CD4-positive, alpha-beta T cell (primary cell): ENCODE results near the gene RNF220. TPM values are rescaled to one million over a fixed set of nuclear protein-coding genes. Genes with fewer than 3 reads are reported as not detected.

ENCODE experiments used
- ATAC-seq: fragments of 200-7000 bp; cut with Tn5 transposase; one replicate; pipeline ENCODE4 v1.10.0; 2022; ENCODE audit warnings: mild to moderate bottlenecking; ENCODE audit not compliant: poor library complexity
- CTCF ChIA-PET: fragments of 350-600 bp; sonication (Branson Sonifier 250); formaldehyde crosslinking; loops from one replicate; lab custom pipeline; 2021; ENCODE audit warnings: antibody characterized with exemption, inconsistent platforms; lab: Charles Lee
- POLR2A ChIA-PET: fragments of 350-600 bp; sonication (Branson Sonifier 250); formaldehyde crosslinking; loops from one replicate; lab custom pipeline; 2021; ENCODE audit warnings: antibody characterized with exemption, inconsistent platforms; lab: Charles Lee
- DNase-seq, 14 experiments: peaks; one replicate each; pipeline ENCODE4 v3.0.0-alpha.2; 2013 to 2020; ENCODE audit warnings: mixed read lengths in 2 of 14
- H3K27ac ChIP-seq, 2 donors: one replicate each; pipeline versions ENCODE4 v1.5.1 to v1.7.0; 2013; ENCODE audit warnings: low read length in 2 of 2, low read depth in 1 of 2, mild to moderate bottlenecking in 1 of 2
- H3K27me3 ChIP-seq, 2 experiments: 1 replicate in 1 of 2; 2 replicates in 1 of 2; pipeline versions ENCODE4 v1.6.1 to v1.7.0; 2013; ENCODE audit warnings: low read length in 2 of 2, control low read depth in 1 of 2, mild to moderate bottlenecking in 1 of 2, moderate library complexity in 1 of 2; ENCODE audit not compliant: insufficient read depth in 2 of 2, control insufficient read depth in 1 of 2
- H3K36me3 ChIP-seq: one replicate; pipeline ENCODE4 v1.6.1; 2013; ENCODE audit warnings: low read length, control low read depth; ENCODE audit not compliant: insufficient read depth
- H3K4me1 ChIP-seq: one replicate; pipeline ENCODE4 v1.6.1; 2013; ENCODE audit warnings: low read length, control low read depth; ENCODE audit not compliant: insufficient read depth
- H3K4me3 ChIP-seq: one replicate; pipeline ENCODE4 v1.5.1; 2013; ENCODE audit warnings: mild to moderate bottlenecking, low read length, moderate library complexity
- H3K9me3 ChIP-seq, 2 experiments: 1 replicate in 1 of 2; 2 replicates in 1 of 2; pipeline versions ENCODE4 v1.6.1 to v1.7.0; 2013; ENCODE audit warnings: low read length in 2 of 2, mild to moderate bottlenecking in 2 of 2, control low read depth in 1 of 2, moderate library complexity in 1 of 2; ENCODE audit not compliant: control insufficient read depth in 1 of 2, insufficient read depth in 1 of 2
- H3K27ac Mint-ChIP-seq: one replicate; pipeline ENCODE4 v1.8.0; 2020; ENCODE audit warnings: mixed read lengths
- H3K27me3 Mint-ChIP-seq: one replicate; pipeline ENCODE4 v1.8.0; 2021; ENCODE audit warnings: mixed read lengths
- H3K36me3 Mint-ChIP-seq: one replicate; pipeline ENCODE4 v1.8.0; 2021; ENCODE audit warnings: low read depth, mixed read lengths
- H3K4me1 Mint-ChIP-seq: one replicate; pipeline ENCODE4 v1.8.0; 2021; ENCODE audit warnings: low read depth, mixed read lengths
- H3K4me3 Mint-ChIP-seq: one replicate; pipeline ENCODE4 v1.8.0; 2020; ENCODE audit warnings: mild to moderate bottlenecking, mixed read lengths
- H3K9me3 Mint-ChIP-seq: one replicate; pipeline ENCODE4 v1.8.0; 2020; ENCODE audit warnings: mixed read lengths
- CTCF ChIP-seq: fragments of 200-600 bp; IDR thresholded peaks from one replicate; pipeline ENCODE4 v1.8.0; 2022; ENCODE audit warnings: antibody characterized with exemption, mild to moderate bottlenecking
- intact Hi-C, 2 experiments: fragments of 100-400 bp; cut with DNase I in 1 of 2; cut with micrococcal nuclease in 1 of 2; formaldehyde crosslinking; loops; one replicate each; pipeline versions ENCODE4 v1.15.1 to v1.9.0; 2023 to 2025; cut with DNase I, micrococcal nuclease
- total RNA-seq, 174 experiments: library from RNA in 2 of 174; stranded (reverse) in 2 of 174; gene quantifications; one replicate each; pipeline ENCODE4 v1.2.3 and lab custom pipeline; 2021 to 2026

Gene RNF220
- total RNA-seq, 2 experiments from 2014 or later: 76.0 to 77.9 TPM

- Mint-ChIP-seq H3K4me3 (no peak overlapping the region), H3K36me3 (peaks cover 97% of the 10 kb centered on the region), H3K4me1 (no peaks in the 10 kb centered on the region), H3K27ac (no peak overlapping the region), H3K27me3 (no peaks in the 10 kb centered on the region), H3K9me3 (no peaks in the 10 kb centered on the region)
- Histone ChIP-seq H3K27me3 (no peaks in the 10 kb centered on the region), H3K4me1 (no peaks in the 10 kb centered on the region), H3K9me3 (no peaks in the 10 kb centered on the region), H3K27ac (no peak overlapping the region), H3K36me3 (peaks cover 99% of the 10 kb centered on the region), H3K4me3 (no peak overlapping the region)
- no peak for TF ChIP-seq CTCF
- intact Hi-C loops: no loop called here
- POLR2A ChIA-PET: interaction anchor here (2.8 kb wide), 1 partner anchor 14 kb away, joined by 13 read pairs; no protein-coding TSS in a partner anchor
- no peak for ATAC-seq
- CTCF ChIA-PET: interaction anchor here (0.6 kb wide), 1 partner anchor 49 kb away, joined by 4 read pairs; no protein-coding TSS in a partner anchor
- no peak for DNase-seq
These were observed 241.4 kb downstream of the RNF220 start for GRCh38 chr1:44646261-44647110.

- ChIA-PET POLR2A (interaction anchor here (2.8 kb wide), 1 partner anchor 16 kb away, joined by 13 read pairs; no protein-coding TSS in a partner anchor), CTCF (no interaction called here)
- H3K27ac ChIP-seq: no peak overlapping the region
- intact Hi-C loops: no loop called here
- ATAC-seq (no peak), DNase-seq (no peak)
- Mint-ChIP-seq H3K27me3 (no peaks in the 10 kb centered on the region), H3K4me3 (no peak overlapping the region), H3K27ac (peak overlapping the region; percentile 20), H3K36me3 (peaks cover 91% of the 10 kb centered on the region), H3K9me3 (no peaks in the 10 kb centered on the region), H3K4me1 (no peaks in the 10 kb centered on the region)
- no peaks in the 10 kb centered on the region for H3K4me1 ChIP-seq
- no peaks in the 10 kb centered on the region for H3K27me3 ChIP-seq
- H3K36me3 ChIP-seq: peaks cover 88% of the 10 kb centered on the region
- TF ChIP-seq CTCF: no peak
- no peak overlapping the region for H3K4me3 ChIP-seq
- H3K9me3 ChIP-seq: no peaks in the 10 kb centered on the region
These were observed 242.8 kb downstream of the RNF220 start for GRCh38 chr1:44647896-44648295.

- Histone ChIP-seq H3K27ac (no peak overlapping the region), H3K4me3 (no peak overlapping the region), H3K4me1 (no peaks in the 10 kb centered on the region), H3K9me3 (no peaks in the 10 kb centered on the region), H3K27me3 (no peaks in the 10 kb centered on the region), H3K36me3 (peaks cover 81% of the 10 kb centered on the region)
- TF ChIP-seq CTCF: no peak
- H3K36me3 Mint-ChIP-seq: peaks cover 83% of the 10 kb centered on the region
- no peak overlapping the region for H3K4me3 Mint-ChIP-seq
- no peaks in the 10 kb centered on the region for H3K4me1 Mint-ChIP-seq
- POLR2A ChIA-PET: interaction anchor here (2.8 kb wide), 1 partner anchor 17 kb away, joined by 13 read pairs; no protein-coding TSS in a partner anchor
- ATAC-seq (no peak), DNase-seq (no peak)
- H3K9me3 Mint-ChIP-seq: no peaks in the 10 kb centered on the region
- CTCF ChIA-PET: no interaction called here
- H3K27me3 Mint-ChIP-seq: no peaks in the 10 kb centered on the region
- H3K27ac Mint-ChIP-seq: peak overlapping the region; percentile 20
- intact Hi-C loops: no loop called here
These were observed 243.6 kb downstream of the RNF220 start for GRCh38 chr1:44648529-44649250.
